T-helper 1 cell treated with Interleukin-12 subunit alpha and Interleukin-12 subunit beta and Interleukin-4 antibody, amounts not matched to agents 30 ng/mL and 1 ng/mL, for 36 hours (primary cell): Measurements from ENCODE around the gene VASH1. TPM values are rescaled to one million over a fixed set of nuclear protein-coding genes. Genes with fewer than 3 reads are reported as not detected.
"Not testable (repeated sequence)": the region's sequence is repeated elsewhere in the genome, so short reads cannot be mapped to it uniquely, and the experiment has no call there.

ENCODE experiments used
- intact Hi-C: fragments of 100-400 bp; cut with micrococcal nuclease; formaldehyde crosslinking; loops from one replicate; pipeline ENCODE4 v1.15.1; 2024
- total RNA-seq: library from RNA; stranded (reverse); gene quantifications from 2 replicates; pipeline ENCODE4 v1.2.3, GENCODE V29; 2022

The VASH1 gene
- 5.0 TPM in 2 replicates for total RNA-seq

DNA sequence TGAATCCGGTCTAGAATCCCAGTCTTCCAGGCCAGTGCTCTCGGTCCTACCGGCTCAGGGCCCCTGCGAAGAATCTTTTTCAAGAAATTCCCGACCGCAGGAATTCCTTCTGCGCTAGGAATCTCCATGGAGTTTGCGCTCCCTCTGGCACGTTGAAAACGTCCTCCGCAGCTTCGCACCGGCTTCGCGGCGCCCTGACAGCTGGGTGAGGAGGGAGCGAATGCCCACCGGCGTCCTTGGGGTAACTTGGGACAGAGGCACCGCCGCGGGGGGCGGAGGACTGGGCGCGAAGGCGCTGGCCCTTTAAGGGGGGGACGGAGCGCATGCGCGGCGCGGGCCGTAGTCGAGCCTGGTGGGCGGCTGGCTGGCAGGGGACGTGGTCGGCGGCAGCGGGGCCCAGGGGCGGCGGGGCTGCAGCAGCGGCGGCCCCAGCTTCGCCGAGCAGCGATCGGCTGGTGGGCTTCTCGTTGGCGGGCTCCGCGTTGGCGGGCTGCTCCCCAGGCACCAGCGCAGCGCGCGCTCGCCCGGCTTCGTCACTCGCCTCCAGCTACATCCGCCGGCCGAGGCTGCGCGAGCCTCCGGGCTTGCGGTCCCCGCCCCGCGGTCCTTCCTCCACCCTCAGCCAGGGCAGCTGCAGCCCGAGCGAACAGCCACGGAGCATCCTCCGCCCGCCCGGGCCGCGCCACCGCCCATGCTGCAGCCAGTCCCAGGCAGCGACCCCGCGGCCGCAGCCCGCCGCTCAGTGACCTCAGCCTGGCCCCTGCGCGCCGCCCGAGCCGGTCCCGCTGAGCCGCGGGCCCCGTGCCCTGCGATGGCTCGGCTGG lies at the start of gene VASH1:
TSS of gene VASH1 (plus strand) at position 333 of the 824 bp plus-strand sequence. CDS start 1,354 bp downstream, outside the sequence.
- intact Hi-C loops: no loop called here

DNA sequence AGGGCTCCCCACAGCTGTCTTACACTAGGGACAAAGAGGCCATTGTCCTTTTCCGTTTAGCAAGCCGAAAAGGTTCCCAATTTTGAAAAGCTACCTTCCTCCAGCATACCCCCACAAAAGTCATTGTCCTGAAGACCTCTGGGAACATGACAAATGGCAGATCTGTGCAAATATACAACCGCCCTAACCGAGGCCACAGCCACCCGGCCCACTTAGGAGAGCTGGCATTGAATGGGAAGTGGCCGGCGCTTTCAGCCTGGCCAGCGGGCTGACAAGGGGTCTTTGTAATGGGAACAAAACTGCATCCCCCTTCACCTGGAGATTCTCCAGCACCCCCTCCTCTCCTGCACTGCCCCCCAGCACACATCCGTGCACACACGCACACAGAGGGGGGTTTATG lies 48.1 kb upstream of the VASH1 start:
- intact Hi-C loops: no loop called here

DNA sequence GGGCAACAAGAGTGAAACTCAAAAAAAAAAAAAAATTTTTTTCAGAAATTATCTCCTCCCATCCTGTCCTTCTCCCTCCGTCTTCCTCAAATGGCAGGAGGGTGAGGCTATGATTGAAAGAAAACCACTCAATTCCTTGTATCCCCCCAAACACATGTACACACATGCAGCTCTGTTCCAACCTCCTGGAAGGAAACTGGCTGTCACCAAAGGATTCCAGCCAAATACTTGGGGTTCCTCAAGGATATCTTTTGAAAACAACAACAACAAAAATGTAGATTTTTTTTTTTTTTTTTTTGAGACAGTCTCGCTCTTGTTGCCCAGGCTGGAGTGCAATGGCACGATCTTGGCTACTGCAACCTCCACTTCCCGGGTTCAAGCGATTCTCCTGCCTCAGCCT lies 46.8 kb upstream of the VASH1 start:
- intact Hi-C loops: no loop called here

DNA sequence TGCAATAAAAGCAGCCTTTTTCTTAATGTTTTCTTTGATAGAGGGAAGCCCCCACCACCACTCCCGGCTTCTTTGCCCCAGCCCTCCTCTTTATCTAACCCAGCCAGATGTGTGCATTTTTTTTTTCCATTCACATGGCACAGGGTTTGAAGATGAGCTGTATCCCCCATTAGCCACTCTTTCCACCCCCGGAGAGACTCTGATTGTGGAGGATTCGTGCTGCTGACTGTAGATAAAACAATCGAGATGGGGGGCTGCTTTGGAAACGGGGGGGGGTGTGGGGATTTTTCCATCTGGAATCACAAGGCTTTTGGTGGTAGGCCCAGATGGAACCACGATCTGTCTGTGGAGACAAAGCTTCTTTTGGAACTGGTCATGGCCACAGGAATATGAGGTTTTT lies 46.2 kb upstream of the VASH1 start:
- intact Hi-C loops: no loop called here

DNA sequence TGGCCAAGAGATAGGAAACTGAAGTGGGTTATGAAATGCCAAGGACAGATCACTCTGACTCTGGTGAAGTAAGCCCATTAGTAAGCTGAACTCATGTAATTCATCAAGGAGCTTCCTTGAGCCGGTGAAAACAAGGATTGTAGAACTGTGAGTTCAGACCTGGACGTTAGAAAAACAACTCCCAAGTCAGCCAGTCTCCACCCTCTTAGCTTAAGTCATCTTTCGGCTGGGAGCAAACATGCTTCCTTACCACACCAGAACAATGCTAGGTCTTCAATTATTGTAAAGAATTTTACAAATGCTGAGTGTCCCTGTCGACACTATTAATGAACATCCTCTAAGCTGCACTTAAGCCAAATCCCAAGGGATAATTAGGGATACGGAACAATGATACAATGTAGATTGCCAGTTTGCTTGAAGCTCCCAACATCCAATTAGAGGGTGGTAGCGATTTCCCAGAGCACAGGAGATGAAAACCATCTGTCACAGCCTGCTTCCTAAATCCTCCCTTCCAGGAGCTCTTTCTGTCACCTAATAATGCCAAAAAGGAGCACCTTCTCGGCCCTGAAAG lies 45.7 kb upstream of the VASH1 start:
- intact Hi-C loops: no loop called here

- intact Hi-C loops: no loop called here
These were observed 45.0 kb upstream of the VASH1 start for GRCh38 chr14:76716285-76716684.

DNA sequence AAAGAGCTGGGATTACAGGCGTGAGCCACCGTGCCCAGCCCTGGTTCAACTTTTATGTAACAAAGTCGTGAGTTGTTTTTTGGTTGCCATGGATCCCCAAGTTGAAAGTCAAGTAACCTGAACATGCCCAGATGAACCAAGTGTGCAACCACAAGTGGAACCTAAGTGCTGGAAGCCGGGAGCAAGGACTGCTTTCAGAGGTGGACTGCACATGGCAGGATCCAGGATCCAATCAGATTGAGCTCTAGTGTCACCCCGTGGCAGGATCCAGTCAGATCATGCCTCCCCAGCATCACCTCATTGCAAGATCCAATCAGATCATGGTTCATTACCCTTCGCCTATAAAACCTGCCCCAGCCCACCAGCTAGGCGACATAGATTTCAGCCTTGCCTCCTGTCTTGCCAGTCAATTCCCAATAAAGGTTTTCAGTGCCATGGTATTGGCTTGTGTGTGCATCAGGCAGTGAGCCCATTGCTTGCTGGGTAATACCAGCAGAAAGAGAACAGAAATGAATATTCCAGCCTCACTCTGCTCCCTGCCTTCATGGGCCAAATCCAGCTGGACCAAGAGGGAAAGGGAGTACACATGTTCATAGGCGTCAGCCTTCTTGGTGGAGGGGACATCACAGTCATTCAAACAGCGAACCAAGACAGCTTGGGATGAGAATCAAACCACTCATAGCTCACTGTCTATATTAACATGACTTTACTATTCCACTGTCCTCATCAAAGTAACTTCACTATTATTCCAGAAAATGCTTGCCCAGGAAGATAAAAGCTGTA lies 43.6 kb upstream of the VASH1 start:
- intact Hi-C loops: no loop called here

GRCh38 chr14:76718306-76719040 lies 42.8 kb upstream of the VASH1 start:
- intact Hi-C loops: no loop called here

- intact Hi-C loops: no loop called here
These were observed 41.6 kb upstream of the VASH1 start for GRCh38 chr14:76719666-76720065.

DNA sequence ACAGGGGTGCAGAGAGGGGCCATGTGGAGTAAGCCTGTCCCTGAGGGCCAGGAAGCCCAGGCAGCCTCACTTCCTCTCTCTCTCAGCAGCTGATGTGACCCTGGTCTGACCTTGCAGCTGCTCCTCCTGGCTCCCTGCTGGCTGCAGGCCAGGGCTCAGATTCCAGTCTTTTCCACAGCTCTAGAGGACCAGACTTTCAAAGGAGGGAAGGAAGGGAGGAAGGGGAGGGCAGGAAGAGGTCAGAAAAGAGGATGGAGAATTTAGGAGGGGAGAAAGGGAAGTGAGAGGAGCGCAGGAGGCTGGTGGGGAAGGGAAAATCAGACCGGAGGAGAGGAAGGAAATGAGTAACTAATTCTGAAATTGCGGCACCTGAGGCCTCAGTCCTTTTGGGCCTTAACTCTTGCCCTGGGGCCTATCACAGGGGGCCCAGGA lies 40.9 kb upstream of the VASH1 start:
- intact Hi-C loops: no loop called here

DNA sequence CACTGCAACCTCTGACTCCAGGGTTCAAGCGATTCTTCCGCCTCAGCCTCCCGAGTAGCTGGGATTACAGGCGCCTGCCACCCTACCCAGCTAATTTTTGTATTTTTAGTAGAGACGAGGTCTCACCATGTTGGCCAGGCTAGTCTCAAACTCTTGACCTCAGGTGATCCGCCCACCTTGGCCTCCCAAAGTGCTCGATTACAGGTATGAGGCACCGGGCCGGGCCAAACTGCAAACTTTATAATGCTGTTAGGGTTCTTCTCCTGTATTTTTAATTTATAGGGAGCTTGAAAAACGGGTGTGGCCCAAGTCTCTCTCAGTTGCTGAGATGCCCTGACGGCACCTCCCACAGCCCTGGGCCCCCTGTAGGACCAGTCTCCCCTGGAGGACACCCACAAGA lies 39.8 kb upstream of the VASH1 start:
- intact Hi-C loops: not testable (repeated sequence)

DNA sequence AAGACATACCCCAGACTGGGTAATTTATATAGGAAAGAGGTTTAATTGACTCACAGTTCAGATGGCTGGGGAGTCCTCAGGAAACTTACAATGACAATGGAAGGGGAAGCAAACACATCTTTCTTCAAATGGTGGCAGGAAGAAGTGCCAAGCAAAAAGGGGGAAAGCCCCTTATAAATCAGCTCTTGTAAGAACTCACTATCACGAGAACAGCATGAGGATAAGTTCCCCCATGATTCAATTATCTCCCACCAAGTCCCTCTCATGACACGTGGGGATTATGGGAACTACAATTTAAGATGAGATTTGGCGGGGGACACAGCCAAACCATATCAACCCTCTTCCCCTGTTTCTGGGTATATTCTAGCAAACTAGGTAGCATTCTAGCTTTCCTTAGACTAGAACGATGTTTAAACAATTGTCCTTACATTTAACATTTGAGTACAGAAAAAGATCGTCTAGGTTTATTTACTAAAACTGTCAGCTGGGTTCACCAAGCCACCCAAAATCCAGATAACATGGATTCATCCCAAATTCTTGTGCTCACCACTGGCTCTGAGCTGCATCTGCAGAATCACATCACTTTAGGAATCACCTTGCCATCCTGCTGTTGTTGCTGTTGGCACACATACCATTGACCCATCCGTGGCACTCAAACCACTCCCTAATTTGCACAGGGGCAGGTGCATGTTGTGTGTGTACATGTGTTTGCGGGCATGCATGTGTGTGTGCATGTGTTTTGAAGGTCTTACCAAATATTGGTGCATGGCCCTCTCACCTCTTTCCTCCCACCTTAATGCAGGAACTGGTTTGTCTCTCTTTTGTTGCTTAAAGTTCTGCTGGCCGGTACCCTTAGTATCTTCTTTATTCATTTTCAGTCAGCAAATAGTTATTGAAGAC lies 36.4 kb upstream of the VASH1 start:
- intact Hi-C loops: no loop called here

DNA sequence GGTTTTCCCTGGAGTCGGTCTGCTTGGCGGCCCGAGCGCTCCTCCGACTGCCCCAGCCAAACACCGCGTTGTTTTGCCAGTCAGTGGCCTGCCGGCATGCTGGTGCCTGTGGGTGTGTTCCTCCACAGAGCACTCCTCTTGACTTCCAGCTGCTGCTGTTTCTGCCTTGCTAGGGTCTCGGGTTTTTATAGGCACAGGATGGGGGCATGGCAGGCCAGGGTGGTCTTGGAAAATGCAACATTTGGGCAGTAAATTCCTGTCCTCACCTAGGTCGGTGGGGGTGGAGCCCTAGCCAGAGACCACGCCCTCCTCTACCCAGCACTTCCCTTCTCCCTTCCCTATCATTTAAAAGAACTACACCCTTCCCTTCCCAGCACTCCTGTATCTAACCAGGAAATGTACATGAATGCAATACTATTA lies 34.7 kb upstream of the VASH1 start:
- intact Hi-C loops: no loop called here

DNA sequence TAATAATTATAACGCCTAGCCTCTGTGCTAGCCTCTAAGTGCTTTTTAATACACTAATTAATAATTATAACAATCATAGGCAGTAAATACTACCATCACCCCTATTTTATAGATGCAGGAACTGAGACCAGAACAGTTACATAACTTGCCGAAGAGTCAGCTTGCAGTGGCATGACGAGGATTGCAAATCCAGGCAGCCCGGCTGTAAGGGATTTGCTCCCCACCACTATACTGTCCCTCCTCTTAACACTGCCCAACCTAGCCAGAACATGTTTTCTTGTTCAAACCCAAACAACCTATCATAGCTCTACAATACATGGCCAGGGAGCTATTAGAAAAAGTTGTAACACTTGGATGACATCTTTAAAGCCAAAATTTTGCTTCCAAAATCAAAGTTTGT lies 33.9 kb upstream of the VASH1 start:
- intact Hi-C loops: no loop called here

GRCh38 chr14:76727901-76728300 lies 33.4 kb upstream of the VASH1 start:
- intact Hi-C loops: no loop called here

DNA sequence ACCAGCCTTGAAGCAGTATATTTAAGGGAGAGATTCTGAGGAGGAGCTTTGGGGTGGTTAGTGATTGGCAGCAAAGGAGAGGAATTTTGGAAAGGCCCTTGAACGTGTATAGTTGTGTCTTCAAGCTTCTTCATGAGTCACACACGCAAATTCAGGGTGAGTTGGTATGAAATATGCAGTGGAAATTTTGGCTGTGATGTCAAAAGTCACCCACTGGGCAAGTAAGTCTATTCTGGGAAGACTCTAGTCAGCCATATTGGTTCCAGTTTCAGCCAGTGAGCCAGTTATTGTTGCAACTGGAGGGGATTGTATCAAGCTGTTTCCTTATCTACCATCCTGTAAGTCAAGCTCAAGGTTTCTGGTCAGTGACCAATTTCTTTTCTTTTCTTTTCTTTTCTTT lies 32.0 kb upstream of the VASH1 start:
- intact Hi-C loops: no loop called here

DNA sequence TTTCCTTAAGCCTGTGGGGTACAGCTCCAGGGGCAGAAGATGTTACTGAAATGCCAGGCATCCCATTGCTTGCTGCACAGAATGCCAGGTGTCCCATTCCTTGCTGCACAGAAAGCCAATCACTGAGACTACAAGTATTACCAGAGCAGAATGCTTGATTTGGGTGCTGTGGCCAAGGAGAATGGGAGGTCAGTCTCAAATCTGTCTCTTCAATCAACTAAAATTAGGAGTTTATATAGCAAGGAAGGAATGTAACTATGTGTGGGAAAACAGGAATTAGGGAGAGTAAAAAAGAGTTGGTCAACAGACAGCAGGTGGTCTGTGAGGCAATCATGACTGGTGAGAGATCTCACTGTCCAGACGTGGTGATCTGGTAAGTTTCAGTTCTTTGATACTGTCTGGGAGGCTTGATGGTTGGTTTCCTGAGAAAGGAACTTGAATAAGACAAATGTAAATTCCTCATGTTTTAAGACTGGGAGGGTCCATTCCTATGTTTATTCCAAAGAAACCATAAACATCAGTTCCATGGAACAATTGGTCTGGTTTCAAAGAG lies 31.2 kb upstream of the VASH1 start:
- intact Hi-C loops: no loop called here

GRCh38 chr14:76734501-76734900 lies 26.8 kb upstream of the VASH1 start:
- intact Hi-C loops: not testable (repeated sequence)

GRCh38 chr14:76736514-76736913 lies 24.8 kb upstream of the VASH1 start:
- intact Hi-C loops: no loop called here

DNA sequence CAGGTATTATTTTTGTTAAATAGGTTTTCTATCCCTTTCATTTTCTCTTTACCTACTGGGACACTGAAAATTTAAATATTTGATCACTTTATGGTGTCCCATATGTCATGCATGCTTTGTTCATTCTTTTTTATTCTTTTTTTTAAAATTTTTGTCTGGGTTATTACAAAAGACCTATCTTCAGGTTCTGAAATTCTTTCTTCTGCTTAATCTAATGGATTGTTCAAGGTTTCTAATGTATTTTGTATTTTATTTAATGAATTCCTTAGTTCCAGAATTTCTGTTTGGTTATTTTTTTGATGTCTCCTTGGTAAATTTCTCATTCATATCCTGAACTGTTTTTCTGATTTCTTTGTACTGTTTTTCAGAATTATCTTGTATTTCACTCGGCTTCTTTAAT lies 20.2 kb upstream of the VASH1 start:
- intact Hi-C loops: no loop called here
